ENCODE measurements around the gene EMID1. TPM values are rescaled to one million over a fixed set of nuclear protein-coding genes. Genes with fewer than 3 reads are reported as not detected.

Gene EMID1
- total RNA-seq, 3 donors from 2014 or later = 0.20 to 0.22 TPM; not detected in 1

DNA sequence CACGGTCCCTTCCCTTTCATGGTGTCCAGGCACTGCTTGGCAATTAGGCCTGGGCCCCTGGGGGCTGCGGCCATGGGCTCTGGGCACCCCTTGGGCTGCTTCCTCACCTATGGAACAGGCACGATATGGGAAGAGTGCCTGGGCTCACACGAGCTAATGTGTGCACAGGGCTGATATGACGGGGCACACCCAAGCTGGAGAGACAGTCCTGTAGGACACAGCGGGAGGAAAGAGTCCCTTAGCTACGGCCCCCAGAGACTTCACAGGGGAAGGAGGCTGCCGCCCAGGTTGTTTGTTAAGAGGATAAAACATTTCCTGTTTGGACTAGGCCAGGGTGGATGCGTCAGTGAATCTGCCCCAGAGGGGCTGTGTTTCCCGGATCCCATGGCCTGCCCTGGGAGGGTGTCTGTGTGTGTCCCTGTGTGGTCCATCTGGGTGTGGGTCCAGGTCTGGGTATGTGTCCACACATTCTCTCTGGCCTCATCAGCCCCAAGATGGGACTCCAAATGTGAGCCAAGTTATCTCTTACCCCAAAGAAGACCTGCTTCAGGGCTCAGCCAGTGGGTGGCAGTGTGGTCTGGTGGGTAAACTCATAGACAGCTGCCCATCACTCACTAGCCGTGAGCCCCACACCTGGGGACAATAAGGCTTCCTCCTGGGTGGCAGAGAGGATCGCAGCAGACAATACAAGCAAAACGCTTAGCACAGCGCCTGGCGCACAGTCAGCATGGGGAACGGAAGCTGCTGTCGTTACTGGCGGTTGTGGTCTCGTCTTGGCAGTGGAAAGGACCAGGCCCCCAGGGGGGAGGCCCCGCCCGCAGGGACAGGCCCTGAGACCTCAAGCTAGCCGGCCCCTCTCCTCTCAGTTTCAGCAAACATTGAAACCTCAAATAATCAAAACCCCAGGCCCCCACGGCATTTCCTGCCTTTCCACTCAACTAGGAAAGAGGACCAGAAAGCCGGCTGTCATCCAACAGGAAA lies 3.2 kb upstream of the EMID1 start:
- no peak overlapping the region for H3K4me3 Mint-ChIP-seq
- H3K27me3 Mint-ChIP-seq (ENCODE audit: low read depth) = peaks cover 35% of the 10 kb centered on the region
- H3K9me3 Mint-ChIP-seq = no peaks in the 10 kb centered on the region
- no peaks in the 10 kb centered on the region for H3K36me3 Mint-ChIP-seq (ENCODE audit: insufficient read depth)
- peaks cover 21% of the 10 kb centered on the region for H3K4me1 Mint-ChIP-seq (ENCODE audit: low read depth)
- ATAC-seq (peak; percentile 72 to 78), DNase-seq (peak; percentile 11)

DNA sequence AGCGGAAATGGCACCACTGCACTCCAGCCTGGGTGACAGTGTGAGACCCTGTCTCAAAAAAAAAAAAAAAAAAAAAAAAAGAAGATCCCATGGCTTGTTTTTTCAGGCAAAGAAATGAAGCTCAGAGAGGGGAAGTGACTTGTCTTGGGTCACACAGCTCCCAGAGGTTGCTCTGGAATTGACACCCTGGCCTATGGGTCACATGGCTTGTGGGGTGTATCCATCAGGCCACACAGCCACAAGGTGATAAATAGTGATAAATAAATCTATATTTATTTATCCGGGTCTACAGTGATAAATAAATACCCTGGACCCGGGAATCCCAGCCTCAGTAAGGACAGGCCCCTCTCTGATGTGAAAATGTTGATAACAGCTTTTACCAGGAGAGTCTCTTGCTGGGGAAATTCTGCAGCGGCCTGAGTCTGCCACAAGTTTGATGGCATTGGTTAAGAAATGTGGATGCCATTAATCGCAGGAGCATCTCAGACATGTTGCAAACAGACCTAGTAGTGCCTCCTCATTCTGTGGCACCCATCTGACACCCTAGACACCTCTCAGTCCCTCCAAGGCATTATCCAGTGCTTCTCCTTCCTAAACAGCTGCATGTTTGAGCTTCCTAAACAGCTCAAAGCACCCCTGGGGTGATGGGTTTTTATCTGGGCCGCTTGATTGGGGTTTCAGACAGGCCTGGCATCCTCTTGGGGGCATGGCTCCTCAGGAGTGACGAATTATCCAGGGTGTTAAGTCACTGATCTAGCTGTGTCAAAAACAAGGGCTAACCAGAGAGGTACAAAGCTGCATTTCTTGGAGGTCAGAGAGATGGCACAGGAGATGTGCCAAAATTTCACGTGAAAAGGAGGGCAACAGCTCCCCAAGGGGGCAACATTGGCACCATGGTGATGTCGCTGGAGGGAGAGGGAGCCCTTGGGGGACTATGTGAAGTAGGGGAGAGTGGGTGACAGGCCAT lies 1.9 kb upstream of the EMID1 start:
- ATAC-seq = no peak
- Mint-ChIP-seq H3K9me3 (no peaks in the 10 kb centered on the region), H3K36me3 (ENCODE audit: insufficient read depth) (no peaks in the 10 kb centered on the region), H3K27me3 (ENCODE audit: low read depth) (peaks cover 35% of the 10 kb centered on the region), H3K4me1 (ENCODE audit: low read depth) (peaks cover 21% of the 10 kb centered on the region), H3K4me3 (no peak overlapping the region)
- no peak for DNase-seq

GRCh38 chr22:29204455-29205183 lies 1.1 kb upstream of the EMID1 start:
- Mint-ChIP-seq H3K27me3 (ENCODE audit: low read depth) (peaks cover 35% of the 10 kb centered on the region), H3K4me1 (ENCODE audit: low read depth) (peaks cover 21% of the 10 kb centered on the region), H3K4me3 (no peak overlapping the region), H3K36me3 (ENCODE audit: insufficient read depth) (no peaks in the 10 kb centered on the region), H3K9me3 (no peaks in the 10 kb centered on the region)
- ATAC-seq = no peak
- DNase-seq = no peak

GRCh38 chr22:29205252-29205593 lies 473 bp upstream of the EMID1 start:
- peaks cover 35% of the 10 kb centered on the region for H3K27me3 Mint-ChIP-seq (ENCODE audit: low read depth)

GRCh38 chr22:29206372-29207242 lies 911 bp downstream of the EMID1 start:
- ATAC-seq (no peak), DNase-seq (no peak)
- H3K36me3 Mint-ChIP-seq (ENCODE audit: insufficient read depth) = no peaks in the 10 kb centered on the region
- peaks cover 20% of the 10 kb centered on the region for H3K4me1 Mint-ChIP-seq (ENCODE audit: low read depth)
- no peaks in the 10 kb centered on the region for H3K9me3 Mint-ChIP-seq
- peaks cover 24% of the 10 kb centered on the region for H3K27me3 Mint-ChIP-seq (ENCODE audit: low read depth)
- peak overlapping the region; percentile 61 for H3K4me3 Mint-ChIP-seq

More at GRCh38 chr22:29205252-29205593, 473 bp upstream of the EMID1 start:
- H3K9me3 Mint-ChIP-seq = no peaks in the 10 kb centered on the region
- no peak for DNase-seq
- peaks cover 21% of the 10 kb centered on the region for H3K4me1 Mint-ChIP-seq (ENCODE audit: low read depth)
- ATAC-seq = no peak
- no peaks in the 10 kb centered on the region for H3K36me3 Mint-ChIP-seq (ENCODE audit: insufficient read depth)
- H3K4me3 Mint-ChIP-seq = peak overlapping the region; percentile 46

DNA sequence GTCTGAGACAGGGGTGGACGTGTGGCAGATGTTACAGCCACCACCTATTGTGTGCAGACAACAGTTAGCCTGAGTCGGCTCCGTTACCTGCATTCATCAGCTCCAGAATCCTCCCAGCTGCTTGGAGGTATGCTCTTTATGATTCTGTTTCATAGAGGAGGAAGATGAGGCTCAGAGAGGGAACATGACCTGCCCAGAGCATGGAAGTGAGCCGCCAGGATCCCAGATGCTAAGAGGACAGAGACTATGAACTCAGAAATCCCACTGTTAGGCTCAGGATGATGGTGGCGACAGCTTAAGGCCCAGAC lies 1.5 kb downstream of the EMID1 start:
- peaks cover 18% of the 10 kb centered on the region for H3K27me3 Mint-ChIP-seq (ENCODE audit: low read depth)

GRCh38 chr22:29207562-29208501 lies 2.1 kb downstream of the EMID1 start:
- H3K9me3 Mint-ChIP-seq = no peaks in the 10 kb centered on the region
- H3K4me1 Mint-ChIP-seq (ENCODE audit: low read depth) = peaks cover 9% of the 10 kb centered on the region
- H3K4me3 Mint-ChIP-seq = no peak overlapping the region
- DNase-seq = no peak
- ATAC-seq = no peak
- H3K27me3 Mint-ChIP-seq (ENCODE audit: low read depth) = peaks cover 17% of the 10 kb centered on the region
- no peaks in the 10 kb centered on the region for H3K36me3 Mint-ChIP-seq (ENCODE audit: insufficient read depth)

More for the DNA sequence above, 1.5 kb downstream of the EMID1 start:
- Mint-ChIP-seq H3K4me1 (ENCODE audit: low read depth) (peaks cover 15% of the 10 kb centered on the region), H3K9me3 (no peaks in the 10 kb centered on the region), H3K36me3 (ENCODE audit: insufficient read depth) (no peaks in the 10 kb centered on the region), H3K4me3 (no peak overlapping the region)
- ATAC-seq (no peak), DNase-seq (no peak)

DNA sequence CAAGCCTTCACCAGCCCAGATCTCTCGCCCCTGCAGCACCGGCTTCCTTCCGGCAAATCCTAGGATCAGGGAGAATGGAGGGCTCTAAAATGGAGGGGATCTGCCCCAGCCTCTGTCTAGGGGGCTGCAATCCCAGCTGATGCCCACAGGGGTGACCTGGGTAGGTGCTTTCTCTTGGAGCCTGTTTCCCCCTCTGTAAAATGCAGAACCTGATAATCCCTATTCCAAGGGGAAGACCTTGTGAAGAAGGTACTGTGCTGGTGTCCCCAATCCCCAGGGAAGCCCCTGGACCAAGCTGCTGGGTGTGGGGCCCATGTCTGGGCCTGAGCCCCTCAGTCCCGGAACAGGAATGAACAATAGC lies 2.8 kb downstream of the EMID1 start:
- Mint-ChIP-seq H3K9me3 (no peaks in the 10 kb centered on the region), H3K27me3 (ENCODE audit: low read depth) (peaks cover 17% of the 10 kb centered on the region), H3K4me3 (no peak overlapping the region), H3K36me3 (ENCODE audit: insufficient read depth) (no peaks in the 10 kb centered on the region), H3K4me1 (ENCODE audit: low read depth) (peaks cover 6% of the 10 kb centered on the region)
- ATAC-seq (no peak), DNase-seq (no peak)

DNA sequence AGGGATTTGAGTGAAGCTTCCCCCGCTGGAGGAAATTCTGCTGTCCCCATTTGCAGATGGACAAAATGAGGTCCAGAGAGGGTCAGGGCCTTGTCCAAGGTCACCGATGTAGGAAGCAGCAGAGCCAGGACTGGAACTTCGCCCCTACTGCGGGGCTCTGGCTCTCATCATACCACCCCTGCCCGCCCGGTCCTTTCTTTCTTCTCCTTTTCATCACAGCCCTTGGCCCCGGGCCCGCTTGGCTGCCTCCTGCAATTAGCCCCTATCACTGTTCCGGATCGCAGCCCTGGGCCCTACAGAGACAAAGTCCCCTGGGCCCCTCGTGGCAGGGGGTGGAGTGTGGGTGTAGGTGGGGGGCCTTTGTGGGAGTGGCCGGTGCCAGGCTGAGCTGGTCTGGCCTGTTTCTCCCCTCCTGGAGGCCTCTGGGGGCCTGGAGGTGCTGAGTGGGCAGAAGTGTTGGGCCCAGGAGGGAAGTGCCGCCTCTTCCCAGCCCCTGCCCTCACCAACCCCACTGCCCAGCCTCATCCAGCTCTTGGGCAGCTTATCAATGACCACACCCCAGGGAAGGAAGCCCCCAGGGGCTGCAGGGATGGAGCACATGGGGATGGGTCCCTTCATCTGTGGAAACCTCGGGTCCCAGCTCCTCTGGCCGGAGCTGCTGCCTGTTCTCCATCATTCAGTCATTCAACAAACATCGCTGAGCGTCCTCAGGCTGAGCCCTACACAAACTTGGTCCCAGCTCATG lies 3.4 kb downstream of the EMID1 start:
- ATAC-seq (no peak), DNase-seq (no peak)
- H3K4me3 Mint-ChIP-seq = no peak overlapping the region
- no peaks in the 10 kb centered on the region for H3K36me3 Mint-ChIP-seq (ENCODE audit: insufficient read depth)
- peaks cover 6% of the 10 kb centered on the region for H3K4me1 Mint-ChIP-seq (ENCODE audit: low read depth)
- peaks cover 17% of the 10 kb centered on the region for H3K27me3 Mint-ChIP-seq (ENCODE audit: low read depth)
- H3K9me3 Mint-ChIP-seq = no peaks in the 10 kb centered on the region

DNA sequence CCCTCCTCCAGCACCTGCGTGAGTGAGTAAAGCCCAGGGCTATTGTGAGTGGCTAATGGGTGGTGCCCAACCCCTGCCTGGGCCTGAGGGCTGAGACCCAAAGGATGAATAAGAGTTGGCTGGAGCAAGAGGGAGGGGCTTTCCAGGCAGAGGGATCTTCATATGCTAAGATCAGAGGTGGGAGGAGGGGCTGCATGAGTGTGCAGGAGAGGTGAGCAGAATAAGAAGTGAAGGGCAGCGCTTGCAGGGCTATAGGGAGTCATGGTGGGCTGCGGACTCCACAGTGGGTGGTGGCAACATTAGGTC lies 3.9 kb downstream of the EMID1 start:
- H3K27me3 Mint-ChIP-seq (ENCODE audit: low read depth) = peaks cover 17% of the 10 kb centered on the region
- ATAC-seq (no peak), DNase-seq (no peak)
- H3K4me1 Mint-ChIP-seq (ENCODE audit: low read depth) = peaks cover 6% of the 10 kb centered on the region
- H3K36me3 Mint-ChIP-seq (ENCODE audit: insufficient read depth) = no peaks in the 10 kb centered on the region
- no peaks in the 10 kb centered on the region for H3K9me3 Mint-ChIP-seq
- H3K4me3 Mint-ChIP-seq = no peak overlapping the region

DNA sequence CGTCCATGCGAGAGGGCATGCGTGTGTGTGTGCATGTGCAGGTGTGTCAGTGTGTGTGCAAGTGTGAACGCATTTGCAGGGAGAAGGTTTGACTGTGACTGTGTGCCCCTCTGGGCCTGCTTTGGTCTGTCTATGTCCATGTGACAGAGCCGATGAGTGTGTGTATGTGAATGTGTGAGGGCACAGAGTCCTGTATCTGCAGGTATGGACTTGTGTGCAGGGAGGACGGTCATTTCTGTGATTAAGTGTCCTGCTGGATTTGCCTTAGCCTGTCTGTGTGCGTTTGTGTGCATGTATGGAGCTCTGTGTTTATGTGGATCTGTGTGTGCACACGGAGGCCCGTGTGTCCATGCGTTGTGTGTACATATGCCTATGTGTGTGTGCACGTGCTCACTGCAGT lies 5.4 kb downstream of the EMID1 start:
- DNase-seq = no peak
- H3K4me3 Mint-ChIP-seq = no peak overlapping the region
- no peak for ATAC-seq
- H3K36me3 Mint-ChIP-seq (ENCODE audit: insufficient read depth) = no peaks in the 10 kb centered on the region
- H3K27me3 Mint-ChIP-seq (ENCODE audit: low read depth) = peaks cover 9% of the 10 kb centered on the region
- H3K9me3 Mint-ChIP-seq = no peaks in the 10 kb centered on the region
- peaks cover 2% of the 10 kb centered on the region for H3K4me1 Mint-ChIP-seq (ENCODE audit: low read depth)

DNA sequence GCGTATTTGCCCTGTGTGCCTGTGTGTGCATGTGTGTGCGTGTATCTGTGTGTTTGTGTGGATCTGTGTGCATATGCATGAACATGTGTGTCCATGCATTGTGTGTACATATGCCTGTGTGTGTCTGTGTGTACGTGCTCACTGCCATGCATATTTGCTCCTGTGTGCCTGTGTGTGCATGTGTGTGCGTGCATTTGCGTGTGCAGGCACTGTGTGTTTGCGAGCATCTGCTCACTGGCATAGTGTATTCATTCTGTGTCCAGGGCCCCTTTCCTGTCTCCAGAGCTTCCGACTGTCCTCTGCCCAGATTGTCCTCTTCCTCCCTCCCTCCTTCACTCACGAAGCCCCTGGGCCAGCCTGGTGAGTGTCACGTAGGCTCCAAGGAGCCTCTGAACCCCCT lies 5.8 kb downstream of the EMID1 start:
- Mint-ChIP-seq H3K9me3 (no peaks in the 10 kb centered on the region), H3K27me3 (ENCODE audit: low read depth) (peaks cover 6% of the 10 kb centered on the region), H3K4me1 (ENCODE audit: low read depth) (no peaks in the 10 kb centered on the region), H3K36me3 (ENCODE audit: insufficient read depth) (no peaks in the 10 kb centered on the region), H3K4me3 (no peak overlapping the region)
- DNase-seq = no peak
- ATAC-seq = no peak

All from activated T-cell treated with anti-CD3 and anti-CD28 coated beads, Interleukin-2, amount 50 U/mL, for 4 hours (primary cell).